K562 (cell line): ENCODE measurements around the gene DDX39A. TPM values are rescaled to one million over a fixed set of nuclear protein-coding genes. Genes with fewer than 3 reads are reported as not detected.

ENCODE experiments used
- ATAC-seq: fragments of 200-7000 bp; cut with Tn5 transposase; 3 replicates; pipeline ENCODE4 v1.9.1; 2020; ENCODE audit warnings: moderate library complexity
- Bru-seq: library from RNA; stranded (reverse); fragments of 400-500 nt; gene quantifications from one replicate; lab custom pipeline; 2021; lab: Mats Ljungman, UMichigan
- BruChase-seq, 2 experiments: library from RNA; stranded (reverse); fragments of 400-500 nt; gene quantifications; one replicate each; lab custom pipeline; 2021; lab: Mats Ljungman, UMichigan
- BruUV-seq: library from RNA; stranded (reverse); fragments of 400-500 nt; replicated peaks from 2 replicates; lab custom pipeline; 2021; lab: Mats Ljungman, UMichigan
- CTCF ChIA-PET: fragments of 300-600 bp; formaldehyde crosslinking; extraction: SDS; loops from one replicate; lab custom pipeline; 2021; ENCODE audit warnings: low intra/inter-chr PET ratio; lab: Yijun Ruan, JAX
- POLR2A ChIA-PET: fragments of 300-600, 350-650 bp; sonication (Branson Sonifier 250); formaldehyde crosslinking; extraction: SDS; loops from one replicate; lab custom pipeline; 2021; ENCODE audit warnings: antibody characterized with exemption, inconsistent platforms; lab: Yijun Ruan, JAX
- DNase-seq, 4 experiments: peaks; one replicate each; pipeline versions ENCODE4 v3.0.0 to v3.0.0-alpha.2; 2011 to 2018; ENCODE audit warnings: low spot score in 3 of 4, mixed read lengths in 3 of 4; ENCODE audit errors: extremely low read depth in 1 of 4
- FAIRE-seq: peaks from 2 replicates; lab custom pipeline; 2011; peaks lifted over from hg19 to GRCh38; lab: Jason Lieb, UNC
- H2AFZ ChIP-seq: 2 replicates; pipeline ENCODE4 v1.6.0; 2011; ENCODE audit warnings: low read depth, low read length, control low read depth, inconsistent platforms
- H3K27ac ChIP-seq: fragments of 200-600 bp; 3 replicates; pipeline ENCODE4 v1.8.0; 2011; ENCODE audit warnings: low read depth, mild to moderate bottlenecking, control low read depth, inconsistent platforms, low read length, moderate library complexity, mixed read lengths; ENCODE audit errors: extremely low read depth
- H3K27me3 ChIP-seq, 2 experiments: fragments of 300-600 bp in 1 of 2; 2 replicates in 1 of 2; 3 replicates in 1 of 2; pipeline versions ENCODE4 v1.6.0 to v1.8.0; 2011; ENCODE audit warnings: inconsistent platforms in 2 of 2, low read length in 2 of 2, mild to moderate bottlenecking in 1 of 2, mixed read lengths in 1 of 2, moderate library complexity in 1 of 2; ENCODE audit not compliant: control insufficient read depth in 2 of 2, insufficient read depth in 2 of 2
- H3K36me3 ChIP-seq: fragments of 300-600 bp; 3 replicates; pipeline ENCODE4 v1.8.0; 2011; ENCODE audit warnings: mild to moderate bottlenecking, low read length, inconsistent platforms; ENCODE audit not compliant: control insufficient read depth, insufficient read depth
- H3K4me1 ChIP-seq, 2 experiments: fragments of 200-600 bp in 1 of 2; replicated peaks in 1 of 2; 2 replicates in 1 of 2; 3 replicates in 1 of 2; pipeline versions ENCODE4 v1.5.1 to v1.8.0; 2011; ENCODE audit warnings: inconsistent platforms in 2 of 2, low read length in 2 of 2, mild to moderate bottlenecking in 1 of 2, mixed read lengths in 1 of 2, moderate library complexity in 1 of 2; ENCODE audit not compliant: control insufficient read depth in 2 of 2, insufficient read depth in 2 of 2
- H3K4me2 ChIP-seq: 2 replicates; pipeline ENCODE4 v1.6.1; 2011; ENCODE audit warnings: low read length, control low read depth, inconsistent platforms, mixed read lengths; ENCODE audit not compliant: insufficient read depth
- H3K4me3 ChIP-seq: fragments of 200-600 bp; sonication (generic), shearing (Covaris generic); 2 replicates; pipeline ENCODE4 v1.5.1; 2016; ENCODE audit warnings: control low read depth, inconsistent platforms
- H3K79me2 ChIP-seq: fragments of 200-600 bp; 3 replicates; pipeline ENCODE4 v1.8.0; 2011; ENCODE audit warnings: low read length, inconsistent platforms; ENCODE audit not compliant: control insufficient read depth, insufficient read depth
- H3K9ac ChIP-seq, 2 experiments: 2 replicates each; pipeline versions ENCODE4 v1.6.0 to v1.6.1; 2011; ENCODE audit warnings: low read depth in 2 of 2, low read length in 2 of 2, control low read depth in 1 of 2, inconsistent platforms in 1 of 2, mild to moderate bottlenecking in 1 of 2, mixed read lengths in 1 of 2; ENCODE audit not compliant: insufficient read depth in 1 of 2
- H3K9me1 ChIP-seq: one replicate; pipeline ENCODE4 v1.6.0; 2011; ENCODE audit warnings: inconsistent platforms, mild to moderate bottlenecking, low read length, moderate library complexity; ENCODE audit not compliant: control insufficient read depth, insufficient read depth
- H3K9me3 ChIP-seq: replicated peaks from 2 replicates; pipeline ENCODE4 v1.5.1; 2011; ENCODE audit warnings: low read depth, low read length, inconsistent platforms; ENCODE audit not compliant: control insufficient read depth, insufficient read depth
- H4K20me1 ChIP-seq: replicated peaks from 2 replicates; pipeline ENCODE4 v1.6.1; 2011; ENCODE audit warnings: low read length, inconsistent platforms, mixed read lengths; ENCODE audit not compliant: control insufficient read depth, insufficient read depth
- E2F3 ChIP-seq: fragments of 250-450 bp; sonication (Bioruptor Pico); IDR thresholded peaks from 2 replicates; pipeline ENCODE4 v1.4.0; 2020; ENCODE audit warnings: mild to moderate bottlenecking
- HDAC2 ChIP-seq: fragments of 450-650 bp; IDR thresholded peaks from 2 replicates; pipeline ENCODE4 v1.6.1; 2016; ENCODE audit warnings: mild to moderate bottlenecking
- MLLT1 ChIP-seq, 2 experiments: fragments of 450-650 bp; IDR thresholded peaks; 2 replicates each; pipeline ENCODE4 v1.6.1; 2016
- NFRKB ChIP-seq: fragments of 450-650 bp; IDR thresholded peaks from 2 replicates; pipeline ENCODE4 v1.6.1; 2016; ENCODE audit warnings: low read depth
- PTRF ChIP-seq: fragments of 450-650 bp; IDR thresholded peaks from 2 replicates; pipeline ENCODE4 v1.6.1; 2016; ENCODE audit warnings: mild to moderate bottlenecking, missing genetic modification characterization, missing compliant biosample characterization
- SAFB ChIP-seq: fragments of 200-400 bp; formaldehyde crosslinking; IDR thresholded peaks from 2 replicates; pipeline ENCODE4 v1.6.1; 2017; ENCODE audit warnings: low read depth, low read length, borderline replicate concordance
- TAF15 ChIP-seq: fragments of 200-400 bp; formaldehyde crosslinking; IDR thresholded peaks from 2 replicates; pipeline ENCODE4 v1.6.1; 2017; ENCODE audit warnings: mild to moderate bottlenecking, low read depth, low read length, moderate library complexity
- TBL1XR1 ChIP-seq, 2 experiments: IDR thresholded peaks; 2 replicates each; pipeline ENCODE4 v1.6.1; 2012; ENCODE audit warnings: improper control_type of control experiment in 2 of 2, low read length in 2 of 2, mild to moderate bottlenecking in 1 of 2
- YY1 ChIP-seq, 3 experiments: IDR thresholded peaks; 2 replicates each; pipeline ENCODE4 v1.6.1; 2011; ENCODE audit warnings: low read length in 2 of 3, mild to moderate bottlenecking in 2 of 3, moderate library complexity in 2 of 3, borderline replicate concordance in 1 of 3, control low read depth in 1 of 3, low read depth in 1 of 3; ENCODE audit not compliant: insufficient read depth in 3 of 3, insufficient replicate concordance in 2 of 3, control insufficient read depth in 1 of 3, insufficient read length in 1 of 3; ENCODE audit errors: extremely low read depth in 1 of 3
- ZNF316 ChIP-seq: fragments of 450-650 bp; IDR thresholded peaks from 2 replicates; pipeline ENCODE4 v1.6.1; 2016
- WGBS: fragments of 100-300 bp; shearing (Covaris generic); methylation state at CpG from one replicate; pipeline ENCODE4 v1.1.6; 2016; ENCODE audit warnings: low coverage, mixed read lengths; ENCODE audit not compliant: insufficient coverage; ENCODE audit errors: missing lambda C conversion rate; 5-methylcytosine and 5-hydroxymethylcytosine counted together
- in situ Hi-C: fragments of 300-500 bp; cut with MboI; formaldehyde crosslinking; loops from 4 replicates; pipeline ENCODE4 v1.15.0; 2018; ENCODE audit warnings: inconsistent platforms, mixed read lengths
- intact Hi-C: fragments of 100-400 bp; cut with micrococcal nuclease; formaldehyde crosslinking; loops from 2 replicates; pipeline ENCODE4 v1.14.2; 2022
- long read RNA-seq, 3 experiments: library from polyadenylated mRNA in 2 of 3; library from RNA in 1 of 3; unstranded in 2 of 3; stranded (forward) in 1 of 3; transcript quantifications; one replicate each; pipeline ENCODE4 v2.0.0, GENCODE V29; 2019 to 2022
- polyA minus RNA-seq, 3 experiments: library from RNA; depleted of rRNA, polyadenylated mRNA; stranded (reverse); fragments of >200 nt; gene quantifications; 2 replicates each; pipeline ENCODE4 v1.2.3, GENCODE V29; 2011
- polyA plus RNA-seq, 8 experiments: library from polyadenylated mRNA; depleted of rRNA in 4 of 8; stranded (reverse) in 5 of 8; unstranded in 3 of 8; fragments of >200 nt; fragmentation: Nextera tagmentation in 2 of 8; fragmentation: Illumina TruSeq in 1 of 8; extraction: Ambion mirVana in 2 of 8; extraction: Trizol in 1 of 8; gene quantifications; 2 replicates each; pipeline versions ENCODE4 v1.2.1 to v1.2.3, GENCODE V29; 2011 to 2014; ENCODE audit warnings: inconsistent platforms in 1 of 8, missing spikeins in 1 of 8
- total RNA-seq, 7 experiments: library from RNA; depleted of rRNA in 6 of 7; stranded (reverse); fragments of >200 nt in 6 of 7; fragmentation: Illumina TruSeq in 2 of 7; extraction: Trizol in 2 of 7; gene quantifications; 2 replicates each; pipeline versions ENCODE4 v1.2.1 to v1.2.3, GENCODE V29; 2011 to 2021; ENCODE audit warnings: low replicate concordance in 1 of 7
- TF ChIP-seq, protein P1 (sequence below): fragments of 450-650 bp; IDR thresholded peaks from 2 replicates; pipeline ENCODE4 v1.6.1; 2017; ENCODE audit warnings: antibody characterized with exemption
- TF ChIP-seq, protein P2 (sequence below): sonication (generic); formaldehyde crosslinking; IDR thresholded peaks from 2 replicates; pipeline ENCODE4 v1.9.0; 2022; ENCODE audit warnings: mild to moderate bottlenecking, missing genetic modification reagents

Gene DDX39A
- total RNA-seq (2011; cell fraction: chromatin; rRNA removed; ENCODE audit: low replicate concordance) = 212 and 603 TPM in 2 replicates
- 468 and 513 TPM in 2 replicates for total RNA-seq (2011; cell fraction: nucleolus; rRNA removed)
- 227 and 308 TPM in 2 replicates for total RNA-seq (2011; cell fraction: nucleoplasm; rRNA removed)
- total RNA-seq (2014; rRNA removed) (239 and 284 TPM in 2 replicates), total RNA-seq (2014; rRNA removed; fragmentation: Illumina TruSeq; extraction: Trizol) (75.4 and 90.3 TPM in 2 replicates), total RNA-seq (2015; rRNA removed; fragmentation: Illumina TruSeq; extraction: Trizol) (163 and 166 TPM in 2 replicates), total RNA-seq (2021) (244 and 249 TPM in 2 replicates), polyA plus RNA-seq (2011; rRNA removed) (120 and 136 TPM in 2 replicates), polyA plus RNA-seq (2014; fragmentation: Illumina TruSeq; extraction: Trizol) (140 and 177 TPM in 2 replicates), polyA plus RNA-seq (2014; fragmentation: Nextera tagmentation; extraction: Ambion mirVana) (100 to 1,000 TPM; 188 to 230 TPM), polyA plus RNA-seq (2014; rRNA removed) (239 and 250 TPM in 2 replicates), polyA minus RNA-seq (2011; rRNA and poly(A)+ RNA removed) (62.7 and 99.1 TPM in 2 replicates), Bru-seq, nascent RNA (percentile 94 among the genes with signal in this experiment), BruChase-seq, experiment 1, labeled RNA remaining after a 2-hour chase (percentile 92 among the genes with signal in this experiment), BruChase-seq, experiment 2, labeled RNA remaining after a 6-hour chase (percentile 94 among the genes with signal in this experiment)
- polyA plus RNA-seq (2011; cell fraction: cytosol; rRNA removed) = 104 and 196 TPM in 2 replicates
- polyA plus RNA-seq (2011; cell fraction: nucleus; rRNA removed) = 938 and 1,011 TPM in 2 replicates
- polyA plus RNA-seq (2012) = 261 and 285 TPM in 2 replicates
- 83.0 and 99.1 TPM in 2 replicates for polyA minus RNA-seq (2011; cell fraction: cytosol; rRNA and poly(A)+ RNA removed)
- 152 and 185 TPM in 2 replicates for polyA minus RNA-seq (2011; cell fraction: nucleus; rRNA and poly(A)+ RNA removed)
- long read RNA-seq, experiment 1, transcript DDX39A-201 (11 exons, 1,471 nt) = major isoform, 855 of 1,155 reads
- long read RNA-seq, experiment 1, partial matches to known transcripts = 200 of 1,155 reads
- long read RNA-seq, experiment 1, other reads (novel, unspliced or antisense) = 95 of 1,155 reads
- long read RNA-seq, experiment 2, transcript DDX39A-201 (11 exons, 1,471 nt) = major isoform, 177 of 299 reads
- long read RNA-seq, experiment 2, partial matches to known transcripts = 63 of 299 reads
- long read RNA-seq, experiment 2, other reads (novel, unspliced or antisense) = 56 of 299 reads
- long read RNA-seq, experiment 3, transcript DDX39A-201 (11 exons, 1,471 nt) = major isoform, 628 of 717 reads
- long read RNA-seq, experiment 3, partial matches to known transcripts = 51 of 717 reads
- long read RNA-seq, experiment 3, other reads (novel, unspliced or antisense) = 38 of 717 reads

GRCh38 chr19:14419106-14419813 lies at the start of gene DDX39A:
Gene DDX39A (minus strand): TSS chr19:14419341. CDS start chr19:14413220, 6,121 bp downstream.
- peak within 1 kb of the TSS; percentile 96 for H3K4me3 ChIP-seq
- in situ Hi-C loops (no loop called here), intact Hi-C loops (no loop called here)
- peak; percentile 98 for FAIRE-seq
- ChIA-PET POLR2A (interaction anchor here (0.9 to 4.9 kb wide), 5 partner anchors 9 to 20 kb away, joined by 3 to 55 read pairs (median 5); no protein-coding TSS in a partner anchor), CTCF (no interaction called here)
- peak within 1 kb of the TSS; percentile 98 to 99 for H3K9ac ChIP-seq
- H3K4me2 ChIP-seq = peak within 1 kb of the TSS; percentile 82
- peaks cover 28% of the 10 kb centered on the region for H4K20me1 ChIP-seq
- peaks cover 49% of the 10 kb centered on the region for H3K79me2 ChIP-seq
- under 1% methylated on average over 46 of the region's 57 CpGs for WGBS
- H3K36me3 ChIP-seq = peaks cover 32% of the 10 kb centered on the region
- no peaks in the 10 kb centered on the region for H3K9me3 ChIP-seq
- peaks cover 25 to 30% of the 10 kb centered on the region in 2 experiments for H3K4me1 ChIP-seq
- peaks cover 13% of the 10 kb centered on the region for H3K9me1 ChIP-seq
- peak within 1 kb of the TSS; percentile 76 for H2AFZ ChIP-seq
- peak; percentile 96 for ATAC-seq
- H3K27me3 ChIP-seq = no peaks in the 10 kb centered on the region
- peak within 1 kb of the TSS; percentile 98 for H3K27ac ChIP-seq
- no TSS peak for BruUV-seq
- DNase-seq = peak; percentile 94 to 100 (median 96)
- peak; percentile 52 to 89; a peak in 2 of 4 replicates for TF ChIP-seq MLLT1 (IDR thresholded peaks at IDR 0.05)
- TF ChIP-seq, protein P1, sequence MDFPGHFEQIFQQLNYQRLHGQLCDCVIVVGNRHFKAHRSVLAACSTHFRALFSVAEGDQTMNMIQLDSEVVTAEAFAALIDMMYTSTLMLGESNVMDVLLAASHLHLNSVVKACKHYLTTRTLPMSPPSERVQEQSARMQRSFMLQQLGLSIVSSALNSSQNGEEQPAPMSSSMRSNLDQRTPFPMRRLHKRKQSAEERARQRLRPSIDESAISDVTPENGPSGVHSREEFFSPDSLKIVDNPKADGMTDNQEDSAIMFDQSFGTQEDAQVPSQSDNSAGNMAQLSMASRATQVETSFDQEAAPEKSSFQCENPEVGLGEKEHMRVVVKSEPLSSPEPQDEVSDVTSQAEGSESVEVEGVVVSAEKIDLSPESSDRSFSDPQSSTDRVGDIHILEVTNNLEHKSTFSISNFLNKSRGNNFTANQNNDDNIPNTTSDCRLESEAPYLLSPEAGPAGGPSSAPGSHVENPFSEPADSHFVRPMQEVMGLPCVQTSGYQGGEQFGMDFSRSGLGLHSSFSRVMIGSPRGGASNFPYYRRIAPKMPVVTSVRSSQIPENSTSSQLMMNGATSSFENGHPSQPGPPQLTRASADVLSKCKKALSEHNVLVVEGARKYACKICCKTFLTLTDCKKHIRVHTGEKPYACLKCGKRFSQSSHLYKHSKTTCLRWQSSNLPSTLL = no peak
- peak; percentile 79 to 95 (median 92) for TF ChIP-seq YY1 (IDR thresholded peaks at IDR 0.05; ENCODE audit: borderline replicate concordance in 1 of 3, control insufficient read depth in 1 of 3, extremely low read depth in 1 of 3, insufficient read depth in 3 of 3, insufficient read length in 1 of 3, insufficient replicate concordance in 2 of 3, low read depth in 1 of 3, low read length in 2 of 3)
- TF ChIP-seq PTRF = no peak
- TF ChIP-seq TBL1XR1 (IDR thresholded peaks at IDR 0.05; ENCODE audit: low read length in 2 of 2) = peak in 1 of 2 experiments; percentile 57; a peak in 2 of 4 replicates
- TF ChIP-seq, protein P2, sequence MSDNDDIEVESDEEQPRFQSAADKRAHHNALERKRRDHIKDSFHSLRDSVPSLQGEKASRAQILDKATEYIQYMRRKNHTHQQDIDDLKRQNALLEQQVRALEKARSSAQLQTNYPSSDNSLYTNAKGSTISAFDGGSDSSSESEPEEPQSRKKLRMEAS (CRISPR knock-in tag) = peak; percentile 74
- peak; percentile 72; the same call in 1 of the 2 replicates for TF ChIP-seq HDAC2
- no peak for TF ChIP-seq ZNF316
- no peak for TF ChIP-seq SAFB
- TF ChIP-seq E2F3 (CRISPR knock-in tag) = no peak
- TF ChIP-seq TAF15 = no peak
- TF ChIP-seq NFRKB = peak; percentile 91; the same call in 1 of the 2 replicates
